ENCODE data around the gene CLDN16.

The CLDN16 gene

DNA sequence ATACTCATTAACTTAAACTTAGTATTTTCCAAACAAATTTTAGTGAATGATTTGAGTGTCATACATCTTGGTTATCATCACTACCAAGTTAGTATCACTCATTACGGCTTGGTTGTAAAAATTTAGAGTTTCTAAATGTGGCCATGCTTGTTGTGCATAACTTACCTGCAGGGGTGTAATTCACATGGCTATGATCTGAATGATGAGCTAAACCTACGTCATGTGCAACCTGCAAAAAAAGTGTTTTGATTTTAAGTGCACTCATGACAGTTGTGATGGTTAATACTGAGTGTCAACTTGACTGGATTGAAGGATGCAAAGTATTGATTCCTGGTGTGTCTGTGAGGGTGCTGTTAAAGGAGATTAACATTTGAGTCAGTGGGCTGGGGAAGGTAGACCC lies 17.6 kb upstream of the CLDN16 start:
- Histone ChIP-seq H3K4me3 (ENCODE audit: low read depth, low read length) (no peak overlapping the region), H3K27ac (no peak overlapping the region), H3K36me3 (no peaks in the 10 kb centered on the region), H3K9me3 (ENCODE audit: severe bottlenecking) (no peaks in the 10 kb centered on the region), H3K27me3 (ENCODE audit: insufficient read depth, low read depth, severe bottlenecking) (no peaks in the 10 kb centered on the region)
- TF ChIP-seq, protein P1, sequence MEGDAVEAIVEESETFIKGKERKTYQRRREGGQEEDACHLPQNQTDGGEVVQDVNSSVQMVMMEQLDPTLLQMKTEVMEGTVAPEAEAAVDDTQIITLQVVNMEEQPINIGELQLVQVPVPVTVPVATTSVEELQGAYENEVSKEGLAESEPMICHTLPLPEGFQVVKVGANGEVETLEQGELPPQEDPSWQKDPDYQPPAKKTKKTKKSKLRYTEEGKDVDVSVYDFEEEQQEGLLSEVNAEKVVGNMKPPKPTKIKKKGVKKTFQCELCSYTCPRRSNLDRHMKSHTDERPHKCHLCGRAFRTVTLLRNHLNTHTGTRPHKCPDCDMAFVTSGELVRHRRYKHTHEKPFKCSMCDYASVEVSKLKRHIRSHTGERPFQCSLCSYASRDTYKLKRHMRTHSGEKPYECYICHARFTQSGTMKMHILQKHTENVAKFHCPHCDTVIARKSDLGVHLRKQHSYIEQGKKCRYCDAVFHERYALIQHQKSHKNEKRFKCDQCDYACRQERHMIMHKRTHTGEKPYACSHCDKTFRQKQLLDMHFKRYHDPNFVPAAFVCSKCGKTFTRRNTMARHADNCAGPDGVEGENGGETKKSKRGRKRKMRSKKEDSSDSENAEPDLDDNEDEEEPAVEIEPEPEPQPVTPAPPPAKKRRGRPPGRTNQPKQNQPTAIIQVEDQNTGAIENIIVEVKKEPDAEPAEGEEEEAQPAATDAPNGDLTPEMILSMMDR (IDR thresholded peaks at IDR 0.05; ENCODE audit: low read depth, low read length), result no peak
- no peak for DNase-seq

DNA sequence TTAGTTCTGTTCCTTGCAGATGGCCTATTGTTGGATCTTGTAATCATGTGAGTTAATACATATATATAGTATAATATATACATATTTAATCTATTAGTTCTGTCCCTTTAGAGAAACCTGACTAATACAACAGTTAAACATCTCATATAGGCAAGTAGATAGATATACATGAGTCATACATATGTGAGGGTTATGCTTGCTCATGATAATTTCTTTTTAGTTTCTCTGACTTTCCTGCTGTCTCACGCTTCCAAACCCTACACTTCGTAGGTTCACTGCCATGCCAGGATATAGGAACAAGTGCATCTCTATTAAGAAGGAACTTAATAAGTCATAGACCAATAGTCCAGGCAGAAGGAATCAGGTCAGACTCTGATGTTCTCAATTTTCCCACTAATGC lies 16.8 kb upstream of the CLDN16 start:
- no peaks in the 10 kb centered on the region for H3K27me3 ChIP-seq (ENCODE audit: insufficient read depth, low read depth, severe bottlenecking)
- no peak overlapping the region for H3K27ac ChIP-seq
- no peak for DNase-seq
- no peak overlapping the region for H3K4me3 ChIP-seq (ENCODE audit: low read depth, low read length)
- H3K36me3 ChIP-seq, result no peaks in the 10 kb centered on the region
- no peaks in the 10 kb centered on the region for H3K9me3 ChIP-seq (ENCODE audit: severe bottlenecking)
- TF ChIP-seq, protein P1 (IDR thresholded peaks at IDR 0.05; ENCODE audit: low read depth, low read length), result no peak

DNA sequence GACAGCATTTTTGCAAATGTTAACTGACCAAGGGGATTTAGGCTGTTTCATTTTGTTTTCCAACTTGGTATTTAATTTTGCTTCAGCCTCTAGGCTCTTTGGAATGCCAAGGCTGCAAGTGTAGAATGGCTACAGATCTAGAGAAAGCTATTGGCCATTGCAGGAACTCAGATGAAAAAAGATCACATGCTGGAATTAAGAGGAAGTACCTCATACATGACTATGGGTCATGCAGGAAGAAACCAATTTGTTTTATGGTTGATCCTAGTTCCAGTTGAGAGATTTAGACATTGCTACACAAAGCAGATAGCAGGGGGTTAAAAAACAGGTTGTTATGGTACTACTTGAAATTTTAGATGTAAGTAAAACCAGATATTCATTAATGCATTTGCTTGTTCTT lies 12.7 kb upstream of the CLDN16 start:
- Histone ChIP-seq H3K4me3 (ENCODE audit: low read depth, low read length) (no peak overlapping the region), H3K27ac (no peak overlapping the region), H3K36me3 (no peaks in the 10 kb centered on the region), H3K27me3 (ENCODE audit: insufficient read depth, low read depth, severe bottlenecking) (no peaks in the 10 kb centered on the region), H3K9me3 (ENCODE audit: severe bottlenecking) (no peaks in the 10 kb centered on the region)
- DNase-seq, result no peak
- TF ChIP-seq, protein P1 (IDR thresholded peaks at IDR 0.05; ENCODE audit: low read depth, low read length), result no peak

DNA sequence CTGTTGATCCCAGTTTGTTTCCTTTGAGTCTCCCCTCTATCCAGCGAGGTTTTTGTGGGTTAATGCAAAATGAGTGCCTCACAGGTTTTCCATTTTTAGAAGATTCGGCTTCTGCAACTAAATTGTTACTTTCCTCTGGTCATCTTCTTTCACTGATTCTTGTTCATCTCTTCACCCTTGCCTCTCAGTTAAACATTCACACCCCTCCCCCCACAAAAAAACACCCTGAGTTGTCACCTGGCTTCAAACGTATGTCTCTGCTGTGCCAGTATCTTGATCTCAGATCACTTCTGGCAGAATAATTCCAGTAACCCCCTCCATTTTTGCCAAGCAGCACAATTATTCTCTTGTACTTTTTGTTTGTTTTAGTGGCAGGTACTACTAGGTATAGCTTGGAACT lies 12.3 kb upstream of the CLDN16 start:
- no peak overlapping the region for H3K27ac ChIP-seq
- TF ChIP-seq, protein P1 (IDR thresholded peaks at IDR 0.05; ENCODE audit: low read depth, low read length), result no peak
- H3K4me3 ChIP-seq (ENCODE audit: low read depth, low read length), result no peak overlapping the region
- no peak for DNase-seq
- H3K27me3 ChIP-seq (ENCODE audit: insufficient read depth, low read depth, severe bottlenecking), result no peaks in the 10 kb centered on the region
- H3K9me3 ChIP-seq (ENCODE audit: severe bottlenecking), result no peaks in the 10 kb centered on the region
- no peaks in the 10 kb centered on the region for H3K36me3 ChIP-seq

DNA sequence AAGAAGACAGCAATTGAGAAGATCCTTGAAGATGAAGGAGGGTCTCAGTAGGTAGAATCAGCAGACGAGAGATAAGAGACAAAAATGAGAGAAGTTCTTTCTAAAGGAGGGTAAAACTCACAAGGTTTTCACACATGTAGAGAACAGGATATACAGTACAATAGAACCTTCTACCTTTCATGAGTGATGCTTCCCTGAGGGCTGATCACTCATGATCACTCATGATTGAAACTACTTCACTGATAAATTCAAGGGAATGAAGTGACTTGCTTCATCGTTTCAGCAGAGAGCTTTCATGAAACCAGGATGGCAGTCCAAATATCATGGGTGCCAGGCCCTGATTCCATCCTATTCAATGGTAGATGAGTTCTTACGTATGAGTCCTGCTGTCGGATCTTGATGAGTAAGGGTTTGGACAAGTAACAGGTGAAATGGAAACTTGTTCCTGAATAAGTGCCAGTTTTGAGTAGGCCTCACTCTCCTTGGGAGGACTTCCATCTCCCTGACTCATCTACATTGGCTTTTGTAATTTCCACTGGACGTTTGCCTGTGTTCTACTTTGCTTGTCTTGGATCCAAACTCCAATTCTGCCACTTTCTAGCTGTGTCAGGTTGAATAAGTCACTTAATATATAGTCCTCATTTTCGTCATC lies 9.6 kb upstream of the CLDN16 start:
- no peak for DNase-seq
- H3K27ac ChIP-seq, result no peak overlapping the region
- TF ChIP-seq, protein P1 (IDR thresholded peaks at IDR 0.05; ENCODE audit: low read depth, low read length), result no peak
- H3K4me3 ChIP-seq (ENCODE audit: low read depth, low read length), result no peak overlapping the region
- H3K9me3 ChIP-seq (ENCODE audit: severe bottlenecking), result no peaks in the 10 kb centered on the region
- no peaks in the 10 kb centered on the region for H3K27me3 ChIP-seq (ENCODE audit: insufficient read depth, low read depth, severe bottlenecking)
- H3K36me3 ChIP-seq, result no peaks in the 10 kb centered on the region

DNA sequence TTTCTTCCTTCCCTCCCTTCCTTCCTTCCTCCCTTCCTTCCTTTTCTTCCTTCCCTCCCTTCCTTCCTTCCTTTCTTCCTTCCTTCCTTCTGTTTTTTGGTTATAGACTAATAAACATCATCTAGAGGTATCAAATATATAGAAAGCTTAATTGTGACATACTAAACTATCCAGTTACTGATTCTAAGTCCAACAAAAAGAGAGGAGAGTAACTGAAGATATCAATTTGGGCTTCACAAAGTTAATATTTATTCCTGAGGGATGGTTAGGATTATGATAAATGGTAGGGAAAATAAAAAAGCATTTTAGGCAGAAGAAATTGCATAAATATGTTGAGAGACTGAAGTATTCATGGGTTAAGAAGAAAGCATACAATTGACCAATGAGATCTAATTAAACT lies 7.8 kb upstream of the CLDN16 start:
- no peaks in the 10 kb centered on the region for H3K27me3 ChIP-seq (ENCODE audit: insufficient read depth, low read depth, severe bottlenecking)
- TF ChIP-seq, protein P1 (IDR thresholded peaks at IDR 0.05; ENCODE audit: low read depth, low read length), result no peak
- H3K4me3 ChIP-seq (ENCODE audit: low read depth, low read length), result no peak overlapping the region
- H3K36me3 ChIP-seq, result no peaks in the 10 kb centered on the region
- DNase-seq, result no peak
- H3K27ac ChIP-seq, result no peak overlapping the region
- no peaks in the 10 kb centered on the region for H3K9me3 ChIP-seq (ENCODE audit: severe bottlenecking)
